ENCODE results near the gene TLR8.
A peak's percentile ranks its signal among the peaks of the same experiment; 100 is the strongest.

TLR8 gene

GRCh38 chrX:12887767-12888166 is 18.7 kb upstream of the TLR8 start:
- no peak for TF ChIP-seq CTCF (IDR thresholded peaks at IDR 0.05; ENCODE audit: extremely low read depth, missing control alignments)
- DNase-seq (ENCODE audit: low spot score), result no peak

- DNase-seq (ENCODE audit: low spot score), result peak; percentile 29
- no peak for TF ChIP-seq CTCF (IDR thresholded peaks at IDR 0.05; ENCODE audit: extremely low read depth, missing control alignments)
Observed at GRCh38 chrX:12890467-12890866, 16.0 kb upstream of the TLR8 start.

- DNase-seq (ENCODE audit: low spot score), result no peak
- no peak for TF ChIP-seq CTCF (IDR thresholded peaks at IDR 0.05; ENCODE audit: extremely low read depth, missing control alignments)
Observed at GRCh38 chrX:12891171-12891570, 15.2 kb upstream of the TLR8 start.

GRCh38 chrX:12891915-12892506 is 14.4 kb upstream of the TLR8 start:
- peak; percentile 20 for DNase-seq (ENCODE audit: low spot score)
- no peak for TF ChIP-seq CTCF (IDR thresholded peaks at IDR 0.05; ENCODE audit: extremely low read depth, missing control alignments)

- no peak for TF ChIP-seq CTCF (IDR thresholded peaks at IDR 0.05; ENCODE audit: extremely low read depth, missing control alignments)
- no peak for DNase-seq (ENCODE audit: low spot score)
Observed at GRCh38 chrX:12892716-12893115, 13.7 kb upstream of the TLR8 start.

GRCh38 chrX:12894074-12895030 is 12.1 kb upstream of the TLR8 start:
- TF ChIP-seq CTCF (IDR thresholded peaks at IDR 0.05; ENCODE audit: extremely low read depth, missing control alignments), result peak; percentile 41
- DNase-seq (ENCODE audit: low spot score), result peak; percentile 35

GRCh38 chrX:12895866-12896265 is 10.6 kb upstream of the TLR8 start:
- no peak for TF ChIP-seq CTCF (IDR thresholded peaks at IDR 0.05; ENCODE audit: extremely low read depth, missing control alignments)
- no peak for DNase-seq (ENCODE audit: low spot score)

All from GM20000 (cell line).